Testis (tissue), 2 donors: ENCODE results near the gene ADAM33.

Source experiments
- POLR2A ChIP-seq: fragments of 450-650 bp; IDR thresholded peaks from one replicate; pipeline ENCODE4 v1.6.1; 2017; ENCODE audit warnings: antibody characterized with exemption, mild to moderate bottlenecking, moderate library complexity
- TF ChIP-seq, protein P1 (sequence below), 3 experiments: fragments of 450-650 bp in 2 of 3; fragments of 200-600 bp in 1 of 3; sonication (generic) in 1 of 3; IDR thresholded peaks; one replicate each; pipeline ENCODE4 v1.5.1; 2016 to 2019; ENCODE audit warnings: antibody characterized with exemption in 3 of 3, mild to moderate bottlenecking in 2 of 3, moderate library complexity in 1 of 3

DNA sequence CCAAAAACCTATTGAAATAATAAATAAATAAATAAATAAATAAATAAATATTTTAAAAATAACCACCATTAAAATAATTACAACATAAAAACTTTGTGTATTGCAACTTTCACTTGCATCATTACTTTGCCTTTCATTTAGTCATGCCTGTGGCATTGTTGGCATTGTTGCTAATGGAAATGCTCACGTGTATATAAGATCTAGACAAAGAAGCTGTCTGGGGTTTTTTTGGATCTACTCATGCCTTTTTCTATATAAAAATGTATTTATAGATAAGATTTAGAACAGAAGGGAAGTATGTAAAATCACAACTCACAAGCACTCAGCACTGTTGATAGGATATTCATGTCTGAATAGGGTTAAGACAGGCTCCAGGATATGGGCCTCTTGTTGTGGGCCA lies 46.5 kb downstream of the ADAM33 start:
- TF ChIP-seq, protein P1, sequence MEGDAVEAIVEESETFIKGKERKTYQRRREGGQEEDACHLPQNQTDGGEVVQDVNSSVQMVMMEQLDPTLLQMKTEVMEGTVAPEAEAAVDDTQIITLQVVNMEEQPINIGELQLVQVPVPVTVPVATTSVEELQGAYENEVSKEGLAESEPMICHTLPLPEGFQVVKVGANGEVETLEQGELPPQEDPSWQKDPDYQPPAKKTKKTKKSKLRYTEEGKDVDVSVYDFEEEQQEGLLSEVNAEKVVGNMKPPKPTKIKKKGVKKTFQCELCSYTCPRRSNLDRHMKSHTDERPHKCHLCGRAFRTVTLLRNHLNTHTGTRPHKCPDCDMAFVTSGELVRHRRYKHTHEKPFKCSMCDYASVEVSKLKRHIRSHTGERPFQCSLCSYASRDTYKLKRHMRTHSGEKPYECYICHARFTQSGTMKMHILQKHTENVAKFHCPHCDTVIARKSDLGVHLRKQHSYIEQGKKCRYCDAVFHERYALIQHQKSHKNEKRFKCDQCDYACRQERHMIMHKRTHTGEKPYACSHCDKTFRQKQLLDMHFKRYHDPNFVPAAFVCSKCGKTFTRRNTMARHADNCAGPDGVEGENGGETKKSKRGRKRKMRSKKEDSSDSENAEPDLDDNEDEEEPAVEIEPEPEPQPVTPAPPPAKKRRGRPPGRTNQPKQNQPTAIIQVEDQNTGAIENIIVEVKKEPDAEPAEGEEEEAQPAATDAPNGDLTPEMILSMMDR (IDR thresholded peaks at IDR 0.05) = no peak
- no peak for TF ChIP-seq POLR2A
